MM.1S (cell line): ENCODE results near the gene EPHA2.

Experiments
- DNase-seq: peaks from one replicate; pipeline ENCODE4 v3.0.0-alpha.2; 2015
- H2AFZ ChIP-seq: fragments of 300-600 bp; sonication (generic); 2 replicates; pipeline ENCODE4 v1.6.0; 2016; ENCODE audit warnings: antibody characterized with exemption, low read length
- H3F3A ChIP-seq: fragments of 300-600 bp; sonication (generic); 2 replicates; pipeline ENCODE4 v1.6.1; 2016; ENCODE audit warnings: mild to moderate bottlenecking, antibody characterized with exemption, low read length, moderate library complexity, mixed read lengths; ENCODE audit not compliant: insufficient read depth
- H3K27ac ChIP-seq: fragments of 300-600 bp; sonication (generic); 2 replicates; pipeline ENCODE4 v1.5.1; 2016; ENCODE audit warnings: mild to moderate bottlenecking, low read length
- H3K27me3 ChIP-seq: fragments of 300-600 bp; sonication (generic); replicated peaks from 2 replicates; pipeline ENCODE4 v1.6.0; 2016; ENCODE audit warnings: low read length; ENCODE audit not compliant: insufficient read depth
- H3K36me3 ChIP-seq: fragments of 300-600 bp; sonication (generic); replicated peaks from 2 replicates; pipeline ENCODE4 v1.6.1; 2016; ENCODE audit warnings: mild to moderate bottlenecking, low read length, mixed read lengths; ENCODE audit not compliant: insufficient read depth
- H3K4me1 ChIP-seq: fragments of 300-600 bp; sonication (generic); 2 replicates; pipeline ENCODE4 v1.6.1; 2016; ENCODE audit warnings: low read length, mixed read lengths
- H3K4me2 ChIP-seq: fragments of 300-600 bp; sonication (generic); 2 replicates; pipeline ENCODE4 v1.6.0; 2016; ENCODE audit warnings: low read depth, low read length
- H3K4me3 ChIP-seq: fragments of 300-600 bp; sonication (generic); 2 replicates; pipeline ENCODE4 v1.5.1; 2016; ENCODE audit warnings: low read length, mixed read lengths
- H3K79me2 ChIP-seq: fragments of 300-600 bp; sonication (generic); 2 replicates; pipeline ENCODE4 v1.6.1; 2016; ENCODE audit warnings: mixed run types, low read length, mixed read lengths
- H3K9ac ChIP-seq: fragments of 300-600 bp; sonication (generic); 2 replicates; pipeline ENCODE4 v1.6.1; 2016; ENCODE audit warnings: low read length, mixed read lengths
- H3K9me2 ChIP-seq: fragments of 300-600 bp; sonication (generic); replicated peaks from 2 replicates; pipeline ENCODE4 v1.6.1; 2016; ENCODE audit warnings: mild to moderate bottlenecking, low read length, mixed read lengths; ENCODE audit not compliant: insufficient read depth
- H3K9me3 ChIP-seq: fragments of 300-600 bp; sonication (generic); replicated peaks from 2 replicates; pipeline ENCODE4 v1.6.1; 2016; ENCODE audit warnings: mild to moderate bottlenecking, low read length, mixed read lengths; ENCODE audit not compliant: insufficient read depth
- H4K20me1 ChIP-seq: fragments of 300-600 bp; sonication (generic); 2 replicates; pipeline ENCODE4 v1.6.1; 2016; ENCODE audit warnings: mild to moderate bottlenecking, low read length, moderate library complexity, mixed read lengths; ENCODE audit not compliant: insufficient read depth
- EZH2 ChIP-seq: fragments of 300-600 bp; sonication (generic); optimal IDR thresholded peaks from 2 replicates; pipeline ENCODE3; 2017; ENCODE audit warnings: low read depth, mild to moderate bottlenecking, antibody characterized with exemption, low read length, mixed read lengths
- EZH2phosphoT487 ChIP-seq: fragments of 300-600 bp; sonication (generic); IDR thresholded peaks from 2 replicates; pipeline ENCODE4 v1.6.1; 2018; ENCODE audit warnings: antibody characterized with exemption, low read length
- TF ChIP-seq, protein P1 (sequence below): fragments of 300-600 bp; sonication (generic); IDR thresholded peaks from 2 replicates; pipeline ENCODE4 v1.5.1; 2016; ENCODE audit warnings: antibody characterized with exemption, low read length, mixed read lengths

Gene EPHA2

DNA sequence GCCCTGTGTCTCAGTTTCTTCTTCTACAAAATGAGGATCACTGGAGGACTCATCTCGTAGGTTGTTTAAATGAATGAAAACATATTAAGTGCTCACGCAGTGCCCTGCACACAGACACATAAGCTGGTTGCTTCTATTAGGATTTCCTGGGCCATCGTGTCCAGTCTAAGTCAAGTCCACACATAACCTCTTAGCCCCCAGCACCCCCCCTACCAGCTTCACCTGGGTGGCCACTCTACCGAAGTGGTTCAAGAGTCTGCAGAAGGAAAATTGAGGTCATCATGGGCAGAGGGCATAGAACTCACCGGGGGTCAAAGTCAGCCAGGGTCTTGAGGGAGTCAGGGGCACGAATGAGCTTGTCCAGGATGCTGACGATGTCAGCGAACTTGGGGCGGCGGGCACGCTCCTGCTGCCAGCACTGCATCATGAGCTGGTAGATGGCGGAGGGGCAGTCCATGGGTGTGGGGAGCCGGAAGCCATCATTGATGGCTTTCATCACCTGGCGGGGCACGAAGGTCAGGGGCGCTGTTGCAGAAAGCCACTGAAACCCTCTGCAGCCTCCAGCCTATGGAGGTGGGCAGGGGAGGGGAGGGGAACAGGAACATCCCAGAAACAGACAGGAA is 25.8 kb downstream of the EPHA2 start:
- no peak overlapping the region for H3K4me3 ChIP-seq
- H3K27me3 ChIP-seq: peaks cover 96% of the 10 kb centered on the region
- no peak overlapping the region for H3K27ac ChIP-seq
- no peaks in the 10 kb centered on the region for H3K4me1 ChIP-seq
- no peaks in the 10 kb centered on the region for H3K36me3 ChIP-seq
- H4K20me1 ChIP-seq: no peaks in the 10 kb centered on the region
- no peaks in the 10 kb centered on the region for H3K9me3 ChIP-seq
- no peaks in the 10 kb centered on the region for H3K9me2 ChIP-seq
- DNase-seq: no peak
- TF ChIP-seq, protein P1, sequence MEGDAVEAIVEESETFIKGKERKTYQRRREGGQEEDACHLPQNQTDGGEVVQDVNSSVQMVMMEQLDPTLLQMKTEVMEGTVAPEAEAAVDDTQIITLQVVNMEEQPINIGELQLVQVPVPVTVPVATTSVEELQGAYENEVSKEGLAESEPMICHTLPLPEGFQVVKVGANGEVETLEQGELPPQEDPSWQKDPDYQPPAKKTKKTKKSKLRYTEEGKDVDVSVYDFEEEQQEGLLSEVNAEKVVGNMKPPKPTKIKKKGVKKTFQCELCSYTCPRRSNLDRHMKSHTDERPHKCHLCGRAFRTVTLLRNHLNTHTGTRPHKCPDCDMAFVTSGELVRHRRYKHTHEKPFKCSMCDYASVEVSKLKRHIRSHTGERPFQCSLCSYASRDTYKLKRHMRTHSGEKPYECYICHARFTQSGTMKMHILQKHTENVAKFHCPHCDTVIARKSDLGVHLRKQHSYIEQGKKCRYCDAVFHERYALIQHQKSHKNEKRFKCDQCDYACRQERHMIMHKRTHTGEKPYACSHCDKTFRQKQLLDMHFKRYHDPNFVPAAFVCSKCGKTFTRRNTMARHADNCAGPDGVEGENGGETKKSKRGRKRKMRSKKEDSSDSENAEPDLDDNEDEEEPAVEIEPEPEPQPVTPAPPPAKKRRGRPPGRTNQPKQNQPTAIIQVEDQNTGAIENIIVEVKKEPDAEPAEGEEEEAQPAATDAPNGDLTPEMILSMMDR: no peak
- no peak for TF ChIP-seq EZH2
- no peak for TF ChIP-seq EZH2phosphoT487
- H3K79me2 ChIP-seq: no peaks in the 10 kb centered on the region
- H2AFZ ChIP-seq: no peak overlapping the region
- no peaks in the 10 kb centered on the region for H3F3A ChIP-seq
- H3K4me2 ChIP-seq: no peak overlapping the region
- H3K9ac ChIP-seq: no peak overlapping the region

DNA sequence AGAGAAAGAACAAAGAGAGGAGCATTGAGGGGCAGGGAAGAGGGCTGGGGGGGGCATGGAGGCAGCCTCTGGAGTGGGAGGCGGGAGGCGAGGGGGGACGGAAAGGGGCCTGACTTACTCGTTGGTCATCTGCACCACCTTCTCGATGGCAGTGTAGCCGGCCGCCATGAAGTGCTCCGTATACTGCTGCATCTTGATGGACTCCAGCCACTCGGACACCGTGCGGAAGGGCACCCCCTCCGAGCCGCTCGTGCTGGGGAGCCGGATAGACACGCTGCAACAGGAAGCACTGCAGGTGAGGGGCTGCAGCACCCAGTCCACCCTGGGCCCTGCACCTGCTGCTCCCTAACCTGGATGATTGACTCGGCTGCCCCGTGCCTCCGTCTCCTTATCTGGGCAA is 26.6 kb downstream of the EPHA2 start:
- Histone ChIP-seq H3K27ac (no peak overlapping the region), H2AFZ (no peak overlapping the region), H3K79me2 (no peaks in the 10 kb centered on the region), H4K20me1 (no peaks in the 10 kb centered on the region), H3K27me3 (peaks cover 96% of the 10 kb centered on the region), H3K4me1 (no peaks in the 10 kb centered on the region), H3K4me2 (no peak overlapping the region), H3F3A (no peaks in the 10 kb centered on the region), H3K4me3 (no peak overlapping the region), H3K36me3 (no peaks in the 10 kb centered on the region), H3K9me3 (no peaks in the 10 kb centered on the region), H3K9ac (no peak overlapping the region), H3K9me2 (no peaks in the 10 kb centered on the region)
- DNase-seq: no peak
- TF ChIP-seq, protein P1: no peak
- TF ChIP-seq EZH2: no peak
- no peak for TF ChIP-seq EZH2phosphoT487

DNA sequence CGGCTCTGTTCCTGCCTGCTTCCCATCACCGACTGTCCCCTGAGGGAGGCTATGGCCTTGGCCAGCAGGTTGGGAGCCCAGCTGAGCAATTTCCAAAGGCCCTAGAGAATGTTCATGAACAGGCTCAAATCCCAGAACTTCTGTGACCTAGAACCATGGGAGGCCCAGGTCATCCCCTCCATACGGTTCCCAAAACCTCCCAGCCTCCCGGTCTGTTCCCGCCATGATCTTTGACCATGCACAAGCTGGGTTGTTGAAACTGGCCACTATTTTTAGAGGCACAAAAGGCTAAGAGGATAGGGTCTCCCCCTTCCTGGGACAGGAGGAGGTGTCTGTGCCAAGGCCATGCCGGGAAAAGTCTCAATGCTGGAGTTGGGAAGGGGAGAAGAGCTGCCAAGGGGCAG is 27.5 kb downstream of the EPHA2 start:
- Histone ChIP-seq H3K27me3 (peaks cover 95% of the 10 kb centered on the region), H3K9ac (no peak overlapping the region), H3F3A (no peaks in the 10 kb centered on the region), H2AFZ (no peak overlapping the region), H3K4me2 (no peak overlapping the region), H4K20me1 (no peaks in the 10 kb centered on the region), H3K4me1 (no peaks in the 10 kb centered on the region), H3K79me2 (no peaks in the 10 kb centered on the region), H3K4me3 (no peak overlapping the region), H3K27ac (no peak overlapping the region), H3K9me2 (no peaks in the 10 kb centered on the region), H3K9me3 (no peaks in the 10 kb centered on the region), H3K36me3 (no peaks in the 10 kb centered on the region)
- DNase-seq: no peak
- TF ChIP-seq, protein P1: no peak
- no peak for TF ChIP-seq EZH2phosphoT487
- no peak for TF ChIP-seq EZH2
